ENCODE measurements around the gene KCNMB2.
"Not testable (repeated sequence)": the region's sequence is repeated elsewhere in the genome, so short reads cannot be mapped to it uniquely, and the experiment has no call there.

Gene KCNMB2

DNA sequence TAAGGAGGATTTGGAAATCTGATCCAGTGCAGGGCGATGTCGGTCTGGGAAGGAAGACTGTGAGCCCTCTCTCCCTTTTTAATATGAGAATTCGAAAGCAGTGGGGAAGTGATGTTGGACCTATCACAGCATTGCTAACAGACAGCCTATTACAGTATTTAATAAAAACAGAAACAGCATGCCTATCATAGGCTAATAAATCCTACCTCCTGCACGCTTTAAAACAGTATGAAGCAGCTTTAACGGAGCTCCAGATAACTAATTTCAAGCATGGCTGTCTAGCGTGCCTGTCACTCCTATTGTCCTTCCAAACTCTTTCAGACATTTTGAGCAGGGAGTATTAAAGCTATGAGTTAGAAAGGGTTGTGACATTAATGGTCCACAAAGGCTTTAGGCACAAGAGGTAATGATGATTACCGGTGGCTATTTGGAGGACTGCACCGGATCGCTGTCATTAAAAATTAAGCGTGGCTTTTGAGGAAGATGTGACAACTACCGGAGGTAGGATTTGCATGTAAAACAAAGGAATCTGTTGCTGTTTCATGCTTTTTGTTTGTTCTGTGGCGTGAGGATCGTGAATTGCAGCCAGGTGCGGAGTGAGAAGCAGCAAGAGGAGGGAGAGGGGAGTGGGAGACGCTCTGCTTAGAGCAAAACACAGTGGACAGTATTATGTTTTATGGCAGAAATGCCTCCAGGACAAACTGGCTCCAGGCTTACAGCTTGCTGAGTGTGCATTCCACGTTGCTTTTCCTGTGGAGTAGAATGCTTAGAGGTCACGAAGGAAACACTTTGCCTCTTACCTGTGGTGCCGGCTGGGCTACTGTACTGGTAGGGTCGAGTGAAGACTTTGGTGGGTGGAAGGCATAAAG is at the start of gene KCNMB2:
TSS of gene KCNMB2 (plus strand) at position 226 of the 869 bp plus-strand sequence.
- DNase-seq (ENCODE audit: low read depth, low spot score), result no peak
- no peak within 1 kb of the TSS for H3K27ac ChIP-seq

DNA sequence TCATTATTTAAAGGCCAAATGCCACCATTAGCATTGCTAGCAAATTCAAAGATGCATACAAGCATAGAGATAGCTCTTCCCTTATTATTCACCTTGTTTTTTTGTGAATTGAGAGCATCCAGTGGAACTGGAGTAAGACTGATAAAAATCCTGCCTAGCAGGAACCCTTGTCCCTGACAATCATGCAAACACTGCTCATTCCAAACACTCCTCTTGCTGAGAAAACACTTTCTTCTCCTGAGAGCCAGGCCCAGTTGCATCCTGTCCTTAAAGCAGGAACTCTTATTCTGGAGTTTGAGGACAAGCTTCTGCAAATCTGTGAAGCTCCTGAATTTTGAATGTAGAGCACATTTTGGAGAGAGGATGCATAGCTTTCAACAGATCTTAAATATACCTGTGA is 49.3 kb upstream of the KCNMB2 start:
- no peak for DNase-seq (ENCODE audit: low read depth, low spot score)
- no peak overlapping the region for H3K27ac ChIP-seq

DNA sequence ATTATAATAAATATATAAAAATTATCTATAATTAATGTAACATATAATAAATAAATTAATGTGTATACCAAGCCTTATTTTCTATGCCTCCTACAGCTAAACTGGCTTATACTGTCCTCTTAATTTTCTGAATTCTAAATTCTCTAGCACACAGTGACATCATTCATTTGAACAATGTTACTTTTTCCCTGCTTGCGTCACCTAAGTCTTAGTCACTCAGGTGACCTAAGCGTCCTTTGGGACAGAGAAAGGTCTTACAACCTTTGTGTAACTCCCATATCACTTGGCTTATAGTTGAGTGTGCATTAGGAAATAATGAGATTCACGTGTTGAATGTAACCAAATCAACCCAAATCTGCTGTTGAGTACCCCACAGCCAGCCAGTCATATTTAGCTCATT is 48.5 kb upstream of the KCNMB2 start:
- no peak for DNase-seq (ENCODE audit: low read depth, low spot score)
- H3K27ac ChIP-seq, result no peak overlapping the region

DNA sequence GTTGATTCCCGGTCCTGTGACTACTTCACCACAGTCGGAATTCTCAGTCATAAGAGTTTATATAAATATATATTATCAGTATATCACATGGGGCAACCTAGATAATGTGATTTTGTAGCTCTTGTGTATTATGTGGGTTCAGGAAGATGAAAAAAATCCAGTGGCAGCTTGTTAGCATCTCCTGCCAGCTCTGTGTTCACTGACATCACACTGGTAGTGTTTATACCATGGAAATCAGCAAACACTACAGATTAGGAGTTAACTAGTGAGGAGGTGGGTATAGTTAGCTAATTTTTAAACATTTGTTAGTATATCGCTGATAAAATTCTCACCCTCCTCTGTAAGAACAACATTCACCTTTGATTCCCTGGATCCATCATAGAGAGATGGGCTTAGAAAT is 44.5 kb upstream of the KCNMB2 start:
- DNase-seq (ENCODE audit: low read depth, low spot score), result no peak
- H3K27ac ChIP-seq, result no peak overlapping the region

DNA sequence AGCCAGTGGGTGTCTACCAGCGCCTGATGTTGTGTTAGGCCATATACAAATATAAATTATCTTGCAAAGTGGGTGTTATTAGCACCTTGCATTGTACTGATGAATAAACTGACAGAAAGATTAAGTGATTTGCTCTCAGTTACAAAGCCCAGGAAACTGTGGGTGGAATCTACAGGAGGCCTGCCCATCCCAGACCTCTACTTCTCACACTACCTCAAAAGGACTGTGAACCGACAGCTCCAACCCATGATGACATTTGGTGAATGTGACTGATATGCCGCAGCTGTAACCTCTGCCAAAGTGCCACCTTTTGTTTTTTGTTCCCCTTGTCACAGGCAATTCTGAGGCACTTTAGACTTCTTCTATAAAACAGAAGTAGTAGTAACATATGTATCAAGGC is 43.7 kb upstream of the KCNMB2 start:
- H3K27ac ChIP-seq, result no peak overlapping the region
- DNase-seq (ENCODE audit: low read depth, low spot score), result no peak

DNA sequence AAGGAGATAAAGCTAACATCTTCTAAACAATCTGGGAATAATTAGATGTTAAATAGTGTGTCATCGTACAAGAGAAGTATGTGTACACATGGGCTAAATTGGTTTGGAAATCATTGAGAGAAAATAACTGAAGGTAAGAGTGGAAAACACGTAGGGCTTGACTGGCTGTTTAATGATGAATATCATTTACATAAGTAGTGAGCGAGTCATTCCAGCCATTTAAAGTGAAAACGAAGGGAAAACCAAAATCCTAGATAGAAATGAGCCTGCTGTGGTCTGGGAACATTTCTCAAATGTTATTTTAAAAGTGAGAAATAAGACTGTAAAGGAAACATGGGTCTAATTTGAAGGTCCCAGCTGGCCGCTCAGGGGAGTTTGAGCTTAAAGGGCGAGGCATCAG is 41.9 kb upstream of the KCNMB2 start:
- H3K27ac ChIP-seq, result no peak overlapping the region
- no peak for DNase-seq (ENCODE audit: low read depth, low spot score)

DNA sequence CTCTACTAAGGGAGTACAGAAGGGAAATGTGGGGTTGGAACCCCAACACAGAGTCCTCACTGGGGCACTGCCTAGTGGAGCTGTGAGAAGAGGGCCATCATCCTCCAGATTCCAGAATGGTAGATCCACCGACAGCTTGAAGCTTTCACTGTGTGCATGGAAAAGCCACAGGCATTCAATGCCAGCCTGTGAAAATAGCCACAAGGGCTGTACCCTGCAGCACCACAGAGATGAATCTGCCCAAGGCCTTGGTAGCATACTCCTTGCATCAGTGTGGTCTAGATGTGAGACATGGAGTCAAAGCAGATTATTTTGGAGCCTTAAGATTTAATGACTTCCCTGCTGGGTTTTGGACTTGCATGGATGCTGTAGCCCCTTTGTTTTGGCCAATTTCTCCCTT is 39.3 kb upstream of the KCNMB2 start:
- H3K27ac ChIP-seq, result no peak overlapping the region
- DNase-seq (ENCODE audit: low read depth, low spot score), result no peak

DNA sequence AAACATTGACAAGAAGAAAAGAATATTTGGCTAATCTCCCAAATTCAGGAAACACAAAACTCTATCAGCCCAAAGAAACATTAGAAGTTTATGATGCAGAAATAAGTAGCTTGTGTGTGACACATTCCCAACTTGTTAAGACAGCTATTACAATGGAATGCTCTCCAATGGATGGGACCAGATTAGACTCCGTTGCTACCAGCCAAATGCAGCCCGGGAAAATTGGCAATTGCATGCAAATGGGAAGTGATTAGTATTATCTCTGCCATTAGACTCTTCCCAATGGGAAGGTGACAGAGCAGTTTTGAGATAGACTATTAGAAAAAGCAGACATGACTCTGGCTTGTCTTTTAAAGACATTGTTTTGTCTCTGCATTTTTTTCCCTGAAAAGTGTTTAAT is 37.4 kb upstream of the KCNMB2 start:
- H3K27ac ChIP-seq, result no peak overlapping the region
- no peak for DNase-seq (ENCODE audit: low read depth, low spot score)

DNA sequence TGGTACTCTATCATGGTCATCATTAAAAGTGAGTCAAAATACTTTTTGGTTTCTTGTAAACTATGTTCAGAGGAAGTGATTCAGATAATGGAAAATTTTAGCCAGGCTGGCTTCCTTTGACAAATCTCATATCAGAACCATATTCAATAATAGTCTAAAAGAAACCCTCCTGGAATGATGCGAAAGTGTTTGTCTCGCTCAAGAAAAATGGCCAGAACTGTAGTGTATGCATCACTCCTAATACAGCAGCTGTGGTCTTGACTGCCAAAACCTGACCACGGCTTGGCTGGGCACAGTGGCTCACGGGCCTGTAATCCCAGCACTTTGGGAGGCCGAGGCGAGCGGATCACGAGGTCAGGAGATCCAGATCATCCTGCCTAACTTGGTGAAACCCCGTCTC is 35.6 kb upstream of the KCNMB2 start:
- no peak overlapping the region for H3K27ac ChIP-seq
- no peak for DNase-seq (ENCODE audit: low read depth, low spot score)

DNA sequence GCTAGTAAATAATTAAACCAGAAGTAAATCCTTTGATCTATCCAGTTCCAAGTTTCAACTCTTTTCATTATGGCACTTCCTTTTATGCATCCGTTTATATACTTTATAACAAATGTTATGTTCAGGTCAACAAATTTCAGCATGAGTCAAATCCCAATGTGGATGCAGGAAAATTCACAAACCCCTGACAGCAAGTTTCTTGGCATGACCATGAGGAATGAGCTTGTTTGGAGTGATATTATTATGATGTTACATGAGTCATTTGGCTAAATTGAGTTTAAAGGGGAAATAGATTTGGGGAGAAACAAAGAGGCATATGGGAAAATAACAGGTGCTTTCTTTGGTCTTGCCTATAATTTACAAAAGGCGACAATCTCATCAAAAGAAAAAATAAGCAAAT is 32.1 kb upstream of the KCNMB2 start:
- H3K27ac ChIP-seq, result no peak overlapping the region
- no peak for DNase-seq (ENCODE audit: low read depth, low spot score)

DNA sequence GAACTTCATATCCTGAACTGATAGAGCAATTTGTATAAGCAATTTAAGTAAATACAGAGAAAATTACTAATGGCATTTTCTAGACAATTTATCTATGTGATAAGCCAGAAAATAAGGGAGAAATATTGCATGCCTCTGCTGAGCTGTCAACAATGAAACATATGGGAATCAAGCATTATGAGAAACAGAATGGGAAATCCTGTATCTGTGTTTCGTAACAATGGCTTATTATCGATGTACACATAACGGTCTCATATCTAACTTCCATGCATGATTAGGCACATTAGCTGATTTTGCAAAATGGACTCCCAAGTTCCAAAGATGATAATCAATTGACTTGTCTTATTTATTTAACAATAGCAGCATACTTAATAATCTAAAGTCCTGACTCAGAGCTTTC is 30.4 kb upstream of the KCNMB2 start:
- H3K27ac ChIP-seq, result no peak overlapping the region
- no peak for DNase-seq (ENCODE audit: low read depth, low spot score)

DNA sequence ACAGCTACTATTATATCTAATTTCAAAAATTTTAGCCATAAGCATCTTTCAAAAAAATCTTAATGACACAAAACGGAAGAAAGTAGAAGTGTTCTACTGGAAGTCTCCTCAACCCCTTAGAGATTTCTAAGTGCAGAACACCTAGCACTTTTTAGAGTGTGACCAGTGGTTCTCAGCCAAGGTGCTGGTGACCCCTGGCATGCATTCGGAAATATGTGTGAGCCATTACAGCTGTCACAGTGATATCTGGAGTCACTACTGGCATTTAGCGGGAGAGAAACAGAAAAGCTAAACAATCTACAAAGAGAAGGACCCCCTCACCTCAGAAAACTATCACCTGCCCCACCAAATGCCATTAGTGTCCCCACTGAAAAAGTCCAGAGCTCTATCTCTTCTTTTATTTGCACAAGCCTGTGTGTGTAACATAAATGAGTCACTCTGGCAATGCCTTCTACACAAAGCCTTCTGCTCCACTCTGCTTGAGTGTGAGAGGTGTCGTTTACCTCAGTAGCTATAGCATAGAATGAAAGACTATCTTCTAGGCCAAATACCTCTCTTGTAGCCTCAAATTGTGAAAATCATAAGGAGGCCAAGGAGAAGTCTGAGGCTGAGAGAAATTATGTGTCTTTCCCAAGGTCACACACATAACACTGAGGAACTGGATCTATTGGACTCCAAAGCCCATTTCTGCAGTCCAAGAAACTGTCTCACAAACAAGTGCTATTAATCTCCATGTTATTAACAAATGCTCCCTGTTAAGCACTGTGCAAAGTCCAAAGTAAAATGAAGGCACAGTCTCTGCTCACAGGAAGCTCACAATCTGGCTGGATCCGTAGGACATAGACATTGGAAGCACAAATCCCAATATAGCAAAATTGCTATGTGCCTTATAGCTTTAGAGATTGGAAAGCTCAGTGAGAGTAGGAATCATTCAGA is 28.5 kb upstream of the KCNMB2 start:
- no peak overlapping the region for H3K27ac ChIP-seq
- DNase-seq (ENCODE audit: low read depth, low spot score), result no peak

DNA sequence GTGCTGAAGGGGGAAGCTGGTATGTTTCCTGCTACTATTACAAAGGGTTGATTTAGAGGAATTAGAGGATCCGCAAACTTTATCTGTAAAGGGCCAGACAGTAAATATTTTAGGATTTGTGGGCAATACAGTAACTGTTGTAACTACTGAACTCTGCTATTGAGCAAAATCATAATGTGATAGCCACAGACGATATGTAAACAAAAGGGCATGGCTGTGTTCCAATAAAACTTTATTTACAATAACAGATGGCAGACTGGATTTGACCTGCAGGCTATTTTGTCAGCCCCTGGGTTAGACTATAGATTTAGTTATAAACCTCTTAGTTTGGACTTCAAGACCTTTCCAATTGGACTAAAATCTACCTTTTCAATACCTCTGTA is 27.8 kb upstream of the KCNMB2 start:
- DNase-seq (ENCODE audit: low read depth, low spot score), result no peak
- no peak overlapping the region for H3K27ac ChIP-seq

DNA sequence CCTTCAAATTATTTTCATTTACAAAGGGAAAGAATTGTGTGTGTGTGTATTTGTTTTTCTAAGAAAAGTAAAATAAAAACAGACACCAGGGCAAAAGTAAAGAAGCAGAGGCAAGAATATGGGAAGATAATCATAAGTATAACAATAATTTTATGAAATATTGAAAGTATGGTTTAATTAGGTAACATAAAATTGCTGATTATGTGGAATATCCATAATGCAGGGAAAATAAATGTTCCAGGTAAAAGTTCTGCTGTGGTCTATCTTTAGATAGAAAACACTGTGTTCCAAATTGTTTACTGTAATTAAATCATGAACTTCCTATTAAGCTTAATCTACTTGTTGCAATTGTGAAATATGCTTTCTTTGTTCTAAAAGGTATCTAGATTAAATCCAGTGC is 25.7 kb upstream of the KCNMB2 start:
- no peak for DNase-seq (ENCODE audit: low read depth, low spot score)
- no peak overlapping the region for H3K27ac ChIP-seq

DNA sequence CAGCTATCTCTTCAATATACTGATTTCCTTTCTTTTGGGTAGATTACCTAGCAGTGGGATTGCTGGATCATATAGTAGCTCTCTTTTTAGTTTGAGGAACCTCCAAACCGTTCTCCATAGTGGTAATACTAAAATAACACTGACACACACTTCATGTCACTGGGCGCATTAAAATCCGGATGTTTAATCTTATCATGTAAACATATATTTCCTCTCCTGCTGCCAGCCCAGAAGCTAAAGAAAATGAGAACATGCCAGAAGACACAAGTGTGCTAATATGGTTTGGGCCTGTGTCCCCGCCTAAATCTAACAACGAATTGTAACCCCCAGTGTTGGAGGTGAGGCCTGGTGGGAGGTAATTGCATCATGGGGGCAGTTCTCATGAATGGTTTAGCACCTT is 23.6 kb upstream of the KCNMB2 start:
- H3K27ac ChIP-seq, result no peak overlapping the region
- DNase-seq (ENCODE audit: low read depth, low spot score), result no peak

DNA sequence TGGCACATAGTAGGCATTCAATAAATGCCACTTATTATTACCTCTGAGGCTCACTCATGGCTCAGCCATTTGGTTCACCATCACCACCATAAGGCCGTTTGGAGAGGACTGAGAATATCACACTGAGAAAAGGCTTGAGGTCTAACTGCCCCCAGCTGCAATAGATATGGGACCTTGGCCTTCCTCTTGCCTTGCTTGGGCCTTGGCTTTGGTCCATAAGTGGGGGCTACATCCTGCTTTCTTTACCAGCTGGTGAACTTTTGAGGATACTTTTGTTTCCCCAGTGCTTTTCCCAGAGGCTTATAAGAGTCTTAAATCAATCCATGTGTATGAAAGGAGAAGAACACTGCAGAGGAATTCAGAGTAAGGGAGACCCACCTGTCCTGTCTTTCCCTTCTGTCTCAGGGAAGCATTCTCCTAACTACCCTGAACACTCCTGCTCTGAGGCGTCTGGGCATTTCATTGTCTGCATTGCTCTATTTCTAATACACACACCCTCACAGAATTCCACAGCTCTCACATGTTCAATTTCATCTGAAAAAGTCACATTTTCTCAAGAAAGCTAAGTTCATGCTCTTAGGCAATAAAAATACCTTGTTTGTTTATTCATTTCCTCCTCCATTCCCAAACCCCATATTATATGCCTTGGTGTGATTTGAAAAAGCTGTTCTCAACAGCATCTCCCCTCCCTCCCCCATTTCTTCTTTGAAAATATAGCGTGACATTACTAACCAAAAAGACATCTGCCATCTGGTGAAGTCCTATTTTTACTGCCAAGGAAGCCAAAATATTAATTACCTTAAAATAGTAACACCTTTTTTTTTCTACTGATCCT is 22.5 kb upstream of the KCNMB2 start:
- no peak for DNase-seq (ENCODE audit: low read depth, low spot score)
- no peak overlapping the region for H3K27ac ChIP-seq

DNA sequence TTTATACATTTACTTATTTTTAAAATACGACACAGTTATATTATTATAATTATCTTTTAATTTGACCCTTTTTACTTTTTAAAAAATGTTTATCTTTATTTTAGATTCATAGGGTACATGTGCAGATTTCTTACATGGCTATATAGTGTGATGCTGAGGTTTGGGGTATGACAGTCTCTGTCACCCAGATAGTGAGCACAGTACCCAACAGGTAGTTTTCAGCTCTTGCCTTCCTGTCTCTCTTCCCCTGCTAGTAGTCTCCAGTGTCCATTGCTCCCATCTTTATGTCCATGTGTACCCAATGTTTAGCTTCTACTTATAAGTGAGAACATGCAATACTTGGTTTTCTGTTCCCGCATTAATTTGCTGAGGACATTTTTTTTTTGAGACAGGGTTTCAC is 21.8 kb upstream of the KCNMB2 start:
- no peak for DNase-seq (ENCODE audit: low read depth, low spot score)
- H3K27ac ChIP-seq, result no peak overlapping the region

DNA sequence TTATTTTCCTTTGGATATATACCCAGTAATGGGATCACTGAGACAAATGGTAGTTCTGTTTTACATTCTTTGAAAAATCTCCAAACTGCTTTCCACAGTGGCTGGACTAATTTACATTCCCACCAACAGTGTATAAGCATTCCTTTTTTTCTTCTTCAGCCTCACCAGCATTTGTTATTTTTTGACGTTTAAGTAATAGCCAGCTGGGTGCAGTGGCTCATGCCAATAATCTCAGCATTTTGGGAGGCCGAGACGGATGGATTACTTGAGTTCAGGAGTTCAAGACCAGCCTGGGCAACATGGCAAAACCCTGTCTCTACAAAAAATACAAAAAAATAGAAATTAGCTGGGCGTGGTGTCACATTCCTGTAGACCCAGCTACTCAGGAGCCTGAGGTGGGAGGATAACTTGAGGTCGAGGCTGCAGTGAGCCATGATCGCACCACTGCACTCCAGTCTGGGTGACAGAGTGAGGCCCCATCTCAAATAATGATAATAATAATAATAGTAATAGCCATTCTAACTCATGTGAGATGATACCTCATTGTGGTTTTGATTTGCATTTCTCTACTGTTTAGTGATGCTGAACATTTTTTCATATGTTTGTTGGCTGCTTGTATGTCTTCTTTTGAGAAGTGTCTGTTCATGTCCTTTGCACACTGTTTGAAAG is 21.0 kb upstream of the KCNMB2 start:
- not testable (repeated sequence) for DNase-seq (ENCODE audit: low read depth, low spot score); H3K27ac ChIP-seq

DNA sequence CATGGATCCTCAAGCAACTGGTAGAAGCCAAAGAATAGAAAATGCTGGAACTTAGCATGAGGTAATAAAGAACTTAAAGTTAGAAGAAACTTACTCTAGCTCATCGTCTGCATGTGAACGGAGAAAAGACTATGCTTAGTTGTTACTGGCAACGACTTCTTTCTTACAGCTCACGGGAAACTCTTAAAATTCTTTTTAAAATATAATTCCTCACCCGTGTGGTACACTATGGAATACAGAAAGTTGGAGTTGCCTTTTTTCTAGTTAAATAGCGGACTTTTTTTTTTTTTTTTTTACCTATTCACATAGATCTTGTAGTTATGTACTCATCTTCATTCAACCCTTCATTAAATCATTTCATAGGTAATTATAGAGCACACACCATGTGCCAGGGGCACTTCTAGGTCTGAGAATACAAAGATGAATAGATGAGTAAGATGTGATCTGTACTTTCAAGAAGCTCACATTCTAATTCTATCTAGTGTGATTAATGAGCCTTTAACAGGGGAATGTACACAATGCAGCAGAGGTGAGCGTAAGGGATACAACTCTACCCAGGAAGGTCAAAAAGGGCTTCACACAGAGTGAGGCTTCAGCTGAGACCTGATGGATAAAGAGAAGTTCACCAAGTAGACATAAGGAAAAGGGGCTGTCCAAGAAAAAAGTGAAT is 18.4 kb upstream of the KCNMB2 start:
- no peak overlapping the region for H3K27ac ChIP-seq

More for the DNA sequence above, 18.4 kb upstream of the KCNMB2 start:
- no peak for DNase-seq (ENCODE audit: low read depth, low spot score)
